HG02981 (cell line): ENCODE results near the gene USP47.

ENCODE experiments used
- ATAC-seq: cut with Tn5 transposase; IDR thresholded peaks from one replicate; pipeline ENCODE4 v1.9.1; 2021; ENCODE audit warnings: mild to moderate bottlenecking, moderate library complexity; ENCODE audit not compliant: unreplicated experiment

USP47 gene

GRCh38 chr11:11937433-11937832 lies 95.7 kb downstream of the USP47 start:
- no peak for ATAC-seq

GRCh38 chr11:11937957-11938356 lies 96.2 kb downstream of the USP47 start:
- ATAC-seq, result no peak

- no peak for ATAC-seq
Measured at GRCh38 chr11:11940551-11940950, 98.8 kb downstream of the USP47 start.

GRCh38 chr11:11942668-11943067 lies 100.9 kb downstream of the USP47 start:
- no peak for ATAC-seq

GRCh38 chr11:11944444-11944843 lies 102.7 kb downstream of the USP47 start:
- ATAC-seq, result no peak

GRCh38 chr11:11946180-11946579 lies 104.4 kb downstream of the USP47 start:
- no peak for ATAC-seq

GRCh38 chr11:11946878-11947277 lies 105.1 kb downstream of the USP47 start:
- no peak for ATAC-seq

GRCh38 chr11:11947825-11948224 lies 106.1 kb downstream of the USP47 start:
- ATAC-seq, result no peak

GRCh38 chr11:11948242-11948947 lies 106.6 kb downstream of the USP47 start:
- ATAC-seq, result no peak

GRCh38 chr11:11949482-11949881 lies 107.7 kb downstream of the USP47 start:
- no peak for ATAC-seq

- no peak for ATAC-seq
Measured at GRCh38 chr11:11952036-11952435, 110.3 kb downstream of the USP47 start.

GRCh38 chr11:11956006-11956405 lies 114.2 kb downstream of the USP47 start:
- ATAC-seq, result no peak

- ATAC-seq, result no peak
Measured at GRCh38 chr11:11958403-11959231, 116.8 kb downstream of the USP47 start.

- no peak for ATAC-seq
Measured at GRCh38 chr11:11959601-11960000, 117.8 kb downstream of the USP47 start.

- no peak for ATAC-seq
Measured at GRCh38 chr11:11960687-11961086, 118.9 kb downstream of the USP47 start.

- no peak for ATAC-seq
Measured at GRCh38 chr11:11961399-11962028, 119.7 kb downstream of the USP47 start.

- no peak for ATAC-seq
Measured at GRCh38 chr11:11963067-11963466, 121.3 kb downstream of the USP47 start.

- no peak for ATAC-seq
Measured at GRCh38 chr11:11963842-11964773, 122.3 kb downstream of the USP47 start.

- no peak for ATAC-seq
Measured at GRCh38 chr11:11964774-11965150, 123.0 kb downstream of the USP47 start.

- no peak for ATAC-seq
Measured at GRCh38 chr11:11965192-11965591, 123.4 kb downstream of the USP47 start.
